Psoas muscle (tissue), 8 donors: ENCODE measurements around the gene PRKAG2. TPM values are rescaled to one million over a fixed set of nuclear protein-coding genes. Genes with fewer than 3 reads are reported as not detected.

Experiments used
- ATAC-seq, 4 donors: fragments of 200-7000 bp; cut with Tn5 transposase; one replicate each; pipeline ENCODE4 v1.9.1; 2020; ENCODE audit warnings: moderate library complexity in 3 of 4, mild to moderate bottlenecking in 2 of 4
- DNase-seq, 2 donors: peaks; one replicate each; pipeline ENCODE4 v3.0.0-alpha.2; 2020
- H3K27ac ChIP-seq: fragments of 200-600 bp; one replicate; pipeline ENCODE4 v1.8.0; 2022
- H3K27me3 ChIP-seq, 3 donors: fragments of 200-600 bp in 1 of 3; one replicate each; pipeline versions ENCODE4 v1.6.1 to v1.8.0; 2013 to 2022; ENCODE audit warnings: low read length in 2 of 3, mild to moderate bottlenecking in 2 of 3, moderate library complexity in 1 of 3; ENCODE audit not compliant: insufficient read depth in 3 of 3
- H3K36me3 ChIP-seq, 2 donors: fragments of 200-600 bp in 1 of 2; one replicate each; pipeline versions ENCODE4 v1.6.1 to v1.8.0; 2013 to 2022; ENCODE audit warnings: low read depth in 1 of 2, mild to moderate bottlenecking in 1 of 2, moderate library complexity in 1 of 2; ENCODE audit not compliant: insufficient read depth in 1 of 2
- H3K4me1 ChIP-seq: fragments of 200-600 bp; one replicate; pipeline ENCODE4 v1.8.0; 2022
- H3K4me3 ChIP-seq: fragments of 200-600 bp; one replicate; pipeline ENCODE4 v1.8.0; 2022; ENCODE audit warnings: mild to moderate bottlenecking
- H3K9me3 ChIP-seq: fragments of 200-600 bp; one replicate; pipeline ENCODE4 v1.8.0; 2022
- CTCF ChIP-seq: fragments of 200-600 bp; IDR thresholded peaks from one replicate; pipeline ENCODE4 v1.8.0; 2022; ENCODE audit warnings: antibody characterized with exemption
- WGBS, 3 donors: extraction: QIAGEN DNeasy Blood & Tissue Kit; methylation state at CpG; one replicate each; pipeline versions ENCODE4 v1.1.6 to v1.1.7; 2013; 5-methylcytosine and 5-hydroxymethylcytosine counted together
- intact Hi-C, 2 donors: fragments of 100-400 bp; cut with DNase I; formaldehyde crosslinking; loops; one replicate each; pipeline versions ENCODE4 v1.11.0 to v1.14.2; 2022
- polyA plus RNA-seq, 3 donors: library from polyadenylated mRNA; stranded (reverse); fragments of 200-250 nt; gene quantifications; one replicate each; pipeline ENCODE4 v1.2.3, GENCODE V29; 2013
- total RNA-seq, 4 donors: library from RNA; stranded (reverse); fragmentation: NEBNext Ultra II Directional in 2 of 4; extraction: Animal tissue kit (Norgen Biotek cat#: 25700) in 2 of 4; gene quantifications; one replicate each; pipeline versions ENCODE4 v1.2.1 to v1.2.4, GENCODE V29; 2021 to 2023
- donor health status: healthy with polysubstance abuse.
- donor health status: DM: no; HTN: no; CAD: no; lungs with moderate emphysema.
- donor health status: Bipolar disorder and iron deficiency.
- donor health status: healthy.
- donor health status: DM: yes; HTN: yes; CAD: no.
- donor health status: DM: no; HTN: no; CAD: no.
- donor health status: DM: no; HTN: no; CAD: no.
- donor health status: DM: yes; HTN: yes; CAD: no.

The PRKAG2 gene
- total and polyA plus RNA-seq, 7 donors = 9.3 to 143 (median 19.8) TPM

DNA sequence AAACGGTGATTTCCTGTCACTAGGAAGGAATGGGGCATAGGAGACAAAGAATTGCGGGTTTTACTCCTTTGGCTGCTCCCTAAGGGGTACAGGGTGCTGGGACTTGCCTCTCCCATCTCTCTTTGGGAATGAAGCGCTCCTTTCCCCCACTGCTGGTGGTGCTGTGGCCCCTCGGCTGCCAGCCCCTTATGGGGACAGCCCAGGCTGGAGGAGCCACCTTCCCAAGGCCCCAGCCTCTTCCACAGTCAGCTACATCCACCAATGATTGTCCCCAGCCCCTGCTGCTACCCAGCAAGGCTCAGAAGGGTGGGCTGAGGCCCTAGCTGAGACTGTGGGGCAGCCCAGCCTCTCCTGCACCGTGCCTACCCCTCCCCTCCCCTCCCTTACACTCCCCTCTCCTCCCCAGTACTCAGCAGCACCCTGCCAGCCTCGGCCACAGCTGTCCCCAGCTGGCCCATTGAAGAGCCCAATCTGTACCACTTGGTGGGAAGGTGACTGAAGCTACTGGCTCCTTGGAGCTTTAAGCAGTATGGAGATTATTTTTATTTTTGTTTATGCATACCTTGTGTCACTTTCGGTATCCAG lies 19.0 kb downstream of the PRKAG2 start:
- Histone ChIP-seq H3K27me3 (no peaks in the 10 kb centered on the region), H3K9me3 (no peaks in the 10 kb centered on the region), H3K36me3 (no peaks in the 10 kb centered on the region), H3K4me3 (no peak overlapping the region), H3K27ac (no peak overlapping the region), H3K4me1 (no peaks in the 10 kb centered on the region)
- TF ChIP-seq CTCF = no peak
- ATAC-seq = no peak
- intact Hi-C loops = no loop called here
- DNase-seq = peak in 1 of 2 donors; percentile 27
- 71 to 79% (median 74%) methylated on average over 7 of the region's 7 CpGs for WGBS, 3 donors

DNA sequence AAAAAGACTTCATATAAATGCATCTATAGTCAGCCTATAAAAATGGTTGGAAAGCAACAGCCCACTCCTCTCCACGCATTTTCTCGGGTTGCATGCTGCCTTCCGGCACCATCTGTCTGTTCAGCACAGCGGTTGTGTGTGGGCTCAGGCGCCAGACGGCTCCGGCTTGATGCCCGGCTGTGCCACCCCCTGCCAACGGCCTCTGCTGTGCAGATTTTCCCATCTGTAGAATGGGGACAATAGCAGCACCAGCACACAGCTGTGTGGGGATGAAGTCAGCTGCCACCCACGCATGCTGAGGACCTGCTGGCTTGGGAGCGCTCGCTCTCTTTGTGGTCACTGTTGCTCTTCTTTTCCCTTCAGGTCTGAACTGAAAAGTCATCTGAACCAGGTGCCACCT lies 19.5 kb downstream of the PRKAG2 start:
- WGBS, 3 donors = 84 to 86% (median 84%) methylated on average over 12 of the region's 12 CpGs
- no peak for TF ChIP-seq CTCF
- Histone ChIP-seq H3K27ac (no peak overlapping the region), H3K36me3 (no peaks in the 10 kb centered on the region), H3K27me3 (no peaks in the 10 kb centered on the region), H3K4me3 (no peak overlapping the region), H3K9me3 (no peaks in the 10 kb centered on the region), H3K4me1 (no peaks in the 10 kb centered on the region)
- DNase-seq (peak in 1 of 2 donors; percentile 41), ATAC-seq (no peak)
- intact Hi-C loops = no loop called here

DNA sequence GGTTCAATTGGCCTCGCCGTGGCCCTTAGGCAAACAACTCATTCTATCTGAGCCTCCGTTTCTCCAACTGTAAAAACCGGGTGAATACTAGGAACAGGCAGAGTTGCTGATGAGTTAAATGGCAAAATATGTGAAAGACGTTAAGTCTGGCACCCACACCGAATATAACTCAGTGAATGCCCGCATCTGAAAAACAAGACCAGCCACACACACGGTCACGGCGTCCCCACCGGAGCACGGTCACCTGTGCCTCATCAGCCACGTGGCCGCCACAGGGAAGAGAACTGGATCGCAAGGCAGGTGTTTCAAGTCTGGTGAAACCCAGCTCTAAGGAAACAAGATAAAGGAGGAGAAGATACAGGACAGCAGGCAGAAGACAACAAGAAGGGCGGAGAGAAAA lies 20.4 kb downstream of the PRKAG2 start:
- peak in 1 of 2 donors; percentile 28 for DNase-seq
- H3K9me3 ChIP-seq = no peaks in the 10 kb centered on the region
- TF ChIP-seq CTCF = no peak
- H3K4me1 ChIP-seq = no peaks in the 10 kb centered on the region
- no peak for ATAC-seq
- WGBS, 3 donors = 87 to 94% (median 90%) methylated on average over 16 of the region's 16 CpGs
- no peaks in the 10 kb centered on the region for H3K27me3 ChIP-seq
- H3K27ac ChIP-seq = no peak overlapping the region
- intact Hi-C loops = no loop called here
- no peak overlapping the region for H3K4me3 ChIP-seq
- no peaks in the 10 kb centered on the region for H3K36me3 ChIP-seq

- WGBS, 3 donors = 92 to 95% (median 95%) methylated on average over 14 of the region's 14 CpGs
- H3K4me3 ChIP-seq = no peak overlapping the region
- ATAC-seq (no peak), DNase-seq (peak in 1 of 2 donors; percentile 34)
- H3K27ac ChIP-seq = no peak overlapping the region
- no peaks in the 10 kb centered on the region for H3K4me1 ChIP-seq
- H3K36me3 ChIP-seq = no peaks in the 10 kb centered on the region
- no peak for TF ChIP-seq CTCF
- no peaks in the 10 kb centered on the region for H3K9me3 ChIP-seq
- no peaks in the 10 kb centered on the region for H3K27me3 ChIP-seq
- intact Hi-C loops = no loop called here
Measured at GRCh38 chr7:151856098-151856497, 20.8 kb downstream of the PRKAG2 start.

DNA sequence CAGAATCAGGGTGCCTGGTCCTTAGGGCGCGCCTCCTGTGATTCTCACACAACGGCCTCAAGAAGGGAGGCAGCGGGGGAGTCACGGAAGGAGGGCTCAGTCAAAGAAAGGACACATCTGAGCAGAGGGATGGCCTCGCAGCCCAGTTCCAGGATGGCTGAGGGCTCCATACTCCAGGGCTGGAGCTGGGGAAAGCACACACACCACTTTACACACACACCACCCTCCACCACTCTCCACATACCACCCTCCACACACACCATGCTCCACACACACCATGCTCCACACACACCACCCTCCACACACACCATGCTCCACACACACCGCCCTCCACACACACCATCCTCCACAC lies 22.2 kb downstream of the PRKAG2 start:
- H3K4me1 ChIP-seq = no peaks in the 10 kb centered on the region
- no peaks in the 10 kb centered on the region for H3K27me3 ChIP-seq
- no peak overlapping the region for H3K27ac ChIP-seq
- no peak for TF ChIP-seq CTCF
- ATAC-seq = no peak
- H3K4me3 ChIP-seq = no peak overlapping the region
- intact Hi-C loops = no loop called here
- WGBS, 3 donors = 66 to 73% (median 67%) methylated on average over 7 of the region's 7 CpGs
- DNase-seq = no peak
- H3K36me3 ChIP-seq = no peaks in the 10 kb centered on the region
- no peaks in the 10 kb centered on the region for H3K9me3 ChIP-seq
